Right renal pelvis (tissue), 4 donors: Measurements from ENCODE around the gene TSPOAP1. TPM values are rescaled to one million over a fixed set of nuclear protein-coding genes. Genes with fewer than 3 reads are reported as not detected.
"Not testable (repeated sequence)": the region's sequence is repeated elsewhere in the genome, so short reads cannot be mapped to it uniquely, and the experiment has no call there.

Experiments used
- DNase-seq, 4 donors: peaks; one replicate each; pipeline ENCODE4 v3.0.0-alpha.2; 2013; ENCODE audit warnings: low read depth in 4 of 4, low spot score in 3 of 4, missing footprints in 1 of 4
- polyA plus RNA-seq, 4 donors: library from polyadenylated mRNA; unstranded; fragments of 120-200 nt; gene quantifications; one replicate each; pipeline ENCODE4 v1.2.1, GENCODE V29; 2013; ENCODE audit not compliant: insufficient read length in 4 of 4

TSPOAP1 gene
- polyA plus RNA-seq, 4 donors = 43.2 to 51.4 (median 47.0) TPM

- DNase-seq = no peak
These were observed 13.4 kb upstream of the TSPOAP1 start for GRCh38 chr17:58341861-58342475.

DNA sequence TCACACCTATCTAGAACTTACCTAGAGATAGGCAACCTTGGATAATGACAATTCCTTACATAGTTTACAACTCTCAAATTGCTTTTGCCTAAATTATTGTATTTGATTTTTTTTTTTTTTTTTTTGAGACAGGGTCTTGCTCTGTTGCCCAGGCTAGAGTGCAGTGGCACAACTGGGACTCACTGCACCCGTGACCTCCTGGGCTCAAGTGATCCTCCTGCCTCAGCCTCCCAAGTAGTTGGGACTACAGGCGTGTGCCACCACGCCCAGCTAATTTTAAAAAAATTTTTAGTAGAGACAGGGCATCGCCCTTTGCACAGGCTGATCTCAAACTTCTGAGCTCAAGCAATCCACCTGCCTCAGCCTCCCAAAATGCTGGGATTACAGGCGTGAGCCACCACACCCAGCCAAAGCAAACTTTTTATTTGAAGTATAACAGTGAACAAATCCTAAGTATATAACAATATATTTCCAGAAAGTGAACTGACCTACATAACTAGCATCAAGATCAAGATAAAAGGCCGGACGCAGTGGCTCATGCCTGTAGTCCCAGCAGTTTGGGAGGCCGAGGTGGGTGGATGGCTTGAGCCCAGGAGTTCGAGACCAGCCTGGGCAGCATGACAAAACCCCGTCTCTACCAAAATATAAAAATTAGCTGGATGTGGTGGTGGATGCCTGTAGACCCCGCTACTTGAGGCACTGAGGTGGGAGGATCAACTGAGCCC is 12.7 kb upstream of the TSPOAP1 start:
- DNase-seq = not testable (repeated sequence)

- DNase-seq = no peak
These were observed 11.8 kb upstream of the TSPOAP1 start for GRCh38 chr17:58340405-58340876.

DNA sequence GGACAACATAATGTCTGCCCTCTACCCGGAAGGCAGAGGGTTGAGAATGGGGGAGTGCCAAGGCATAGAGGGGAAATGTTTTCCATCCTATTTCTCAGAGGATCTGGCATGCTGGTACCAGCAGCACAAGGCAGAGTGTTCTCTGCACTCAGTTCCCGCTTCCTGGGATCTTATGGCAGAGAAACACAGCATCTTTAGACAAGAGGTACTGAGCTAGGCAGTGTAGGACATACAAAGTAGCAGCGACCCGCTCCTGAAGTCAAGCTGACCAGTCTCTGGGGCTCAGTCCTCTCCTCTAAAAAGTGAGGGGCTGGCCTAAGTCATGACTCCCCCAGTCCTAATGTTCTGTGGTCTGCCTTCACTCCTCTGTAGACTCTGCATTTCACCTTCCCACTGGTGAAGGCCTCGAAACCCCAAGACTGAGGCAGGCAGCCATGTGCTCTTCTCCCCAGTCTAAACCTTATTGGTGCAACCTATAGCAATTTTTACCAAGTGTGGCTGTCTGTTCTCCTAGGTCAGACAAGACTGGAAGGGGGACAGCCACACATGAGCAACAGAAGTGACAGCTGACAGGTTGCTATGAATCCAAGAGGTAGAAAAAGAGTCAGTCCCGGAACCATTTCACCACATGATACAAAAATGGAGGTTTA is 11.3 kb upstream of the TSPOAP1 start:
- DNase-seq = no peak

- DNase-seq = no peak
These were observed 10.5 kb upstream of the TSPOAP1 start for GRCh38 chr17:58338841-58339754.

DNA sequence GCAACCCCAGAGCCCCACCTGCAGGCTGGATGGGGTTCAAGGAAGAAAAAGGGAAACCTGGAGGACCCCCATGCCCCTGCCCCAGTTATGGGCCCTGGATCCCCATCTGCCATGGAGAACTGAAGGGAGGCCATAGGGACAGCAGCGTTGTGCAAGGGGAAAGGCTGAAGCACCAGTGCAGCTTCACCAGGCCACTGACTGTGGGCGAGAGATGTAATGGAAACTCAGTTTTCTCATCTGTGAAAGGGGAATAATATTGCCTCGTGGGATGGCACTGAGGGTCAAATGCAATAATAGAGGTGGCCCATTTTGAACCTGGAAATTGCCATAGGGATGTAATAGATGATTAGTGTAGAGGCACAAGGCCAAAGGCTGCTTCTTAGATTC is 9.9 kb upstream of the TSPOAP1 start:
- no peak for DNase-seq

- DNase-seq = no peak
These were observed 9.2 kb upstream of the TSPOAP1 start for GRCh38 chr17:58337600-58338453.

DNA sequence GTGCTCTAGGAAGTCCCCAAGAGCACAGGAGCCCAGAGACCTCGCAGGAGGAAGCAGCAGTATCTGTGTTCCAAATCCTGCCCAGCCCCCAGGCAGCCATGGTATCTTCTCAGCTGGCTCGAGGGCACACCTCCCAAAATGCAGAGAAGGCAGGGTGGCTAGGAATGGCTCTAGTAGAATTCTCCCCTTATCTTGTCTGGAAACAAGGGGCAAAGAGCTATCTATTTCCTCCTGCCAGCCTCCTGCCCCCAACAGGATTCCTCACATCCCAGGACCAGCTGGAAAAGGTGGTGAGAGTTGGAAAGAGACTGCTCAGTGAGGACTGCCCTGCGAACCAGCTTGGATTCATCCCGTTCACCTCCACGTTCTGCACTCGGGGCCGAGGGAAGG is 8.6 kb upstream of the TSPOAP1 start:
- DNase-seq = no peak

DNA sequence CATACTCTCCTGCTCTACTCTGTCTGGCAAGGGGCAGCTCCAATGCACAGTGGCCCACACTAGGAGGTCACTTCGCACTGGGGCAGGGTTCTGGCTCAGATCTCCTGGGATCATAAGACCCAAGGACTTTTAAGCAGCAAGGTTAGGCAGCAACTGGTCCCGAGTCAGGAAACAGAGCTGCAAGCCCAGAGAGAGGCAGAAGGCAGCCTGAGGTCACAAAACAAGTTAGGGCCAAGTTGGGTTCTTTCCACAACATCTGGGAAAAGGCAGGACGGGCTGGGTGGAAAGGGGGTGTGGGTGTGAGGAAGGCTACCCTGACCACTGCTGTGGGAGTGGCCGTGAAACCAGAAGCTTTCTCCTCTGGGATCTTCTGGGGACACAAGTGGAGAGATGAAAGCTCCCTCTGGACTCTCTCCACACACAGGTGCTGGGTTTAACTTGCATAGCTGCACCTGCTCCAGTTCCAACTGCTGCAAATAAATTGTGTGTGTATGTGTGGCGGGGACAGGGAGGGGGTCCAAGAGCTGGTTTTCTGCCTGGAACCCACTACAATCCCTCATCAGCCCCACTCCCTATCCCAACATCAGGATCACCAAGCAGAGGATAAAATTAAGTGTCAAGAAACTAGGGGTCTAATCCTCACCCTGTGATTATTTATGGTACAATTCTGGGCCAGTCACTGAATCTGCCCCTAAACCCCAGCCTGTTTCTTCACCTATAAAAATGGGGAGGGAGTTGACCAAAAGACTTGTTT is 8.0 kb upstream of the TSPOAP1 start:
- DNase-seq = no peak

- no peak for DNase-seq
These were observed 7.3 kb upstream of the TSPOAP1 start for GRCh38 chr17:58335779-58336455.

DNA sequence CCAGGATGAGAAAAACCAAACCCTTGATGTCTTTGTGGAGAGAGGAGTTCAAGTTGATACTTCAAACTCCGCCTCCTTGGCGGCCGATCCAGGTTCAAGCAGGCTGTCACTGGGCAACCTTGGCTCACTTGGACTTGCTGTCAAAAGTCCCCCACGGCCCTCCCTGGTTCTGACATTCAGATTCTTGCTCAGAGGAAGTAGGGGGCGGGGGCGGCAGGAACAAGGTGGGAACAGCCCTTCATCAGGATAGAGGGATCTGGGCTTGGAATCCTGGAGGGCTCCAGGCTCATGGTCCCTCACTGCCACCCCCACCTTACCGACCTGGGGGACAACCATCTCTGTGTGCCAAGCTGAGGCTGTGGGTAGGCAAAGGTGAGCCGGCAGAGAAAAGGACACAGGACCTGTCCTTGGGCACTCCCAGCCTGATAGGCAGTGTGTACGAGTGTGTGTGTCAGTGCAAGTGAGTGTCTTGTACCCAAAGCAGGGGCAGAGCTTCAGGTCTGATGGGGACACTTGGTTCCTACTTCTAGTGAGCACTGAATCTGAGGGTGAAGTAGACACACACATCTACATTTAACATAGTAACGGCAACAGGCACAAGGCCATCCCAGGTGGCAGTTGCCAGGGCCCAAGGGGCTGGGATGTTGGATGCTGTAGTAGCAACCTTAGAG is 6.6 kb upstream of the TSPOAP1 start:
- no peak for DNase-seq

- DNase-seq = no peak
These were observed 6.1 kb upstream of the TSPOAP1 start for GRCh38 chr17:58334661-58335060.

GRCh38 chr17:58334256-58334655 is 5.7 kb upstream of the TSPOAP1 start:
- no peak for DNase-seq

DNA sequence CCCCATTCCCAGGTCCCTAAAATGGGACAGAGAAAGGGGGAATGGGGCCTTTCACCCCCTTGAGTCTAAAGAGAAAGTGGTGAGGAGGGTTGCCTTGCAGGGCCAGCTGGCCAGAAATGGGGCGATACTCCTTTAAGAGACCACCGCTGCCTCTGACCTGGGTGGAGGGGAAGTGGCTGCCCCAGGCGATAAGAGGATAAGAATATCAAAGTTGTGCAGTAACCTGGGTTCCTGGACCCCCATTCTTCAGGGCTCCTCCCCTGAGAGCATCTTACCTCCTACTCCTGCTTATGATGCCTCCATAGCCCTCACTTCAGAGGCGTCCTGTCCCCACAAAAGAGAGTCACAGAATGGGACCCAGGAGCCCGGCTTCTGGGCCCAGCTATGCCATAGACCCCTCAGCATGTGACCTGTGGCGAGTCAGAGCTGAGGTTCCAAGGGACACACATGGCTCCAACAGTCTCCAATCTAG is 5.2 kb upstream of the TSPOAP1 start:
- DNase-seq = no peak

DNA sequence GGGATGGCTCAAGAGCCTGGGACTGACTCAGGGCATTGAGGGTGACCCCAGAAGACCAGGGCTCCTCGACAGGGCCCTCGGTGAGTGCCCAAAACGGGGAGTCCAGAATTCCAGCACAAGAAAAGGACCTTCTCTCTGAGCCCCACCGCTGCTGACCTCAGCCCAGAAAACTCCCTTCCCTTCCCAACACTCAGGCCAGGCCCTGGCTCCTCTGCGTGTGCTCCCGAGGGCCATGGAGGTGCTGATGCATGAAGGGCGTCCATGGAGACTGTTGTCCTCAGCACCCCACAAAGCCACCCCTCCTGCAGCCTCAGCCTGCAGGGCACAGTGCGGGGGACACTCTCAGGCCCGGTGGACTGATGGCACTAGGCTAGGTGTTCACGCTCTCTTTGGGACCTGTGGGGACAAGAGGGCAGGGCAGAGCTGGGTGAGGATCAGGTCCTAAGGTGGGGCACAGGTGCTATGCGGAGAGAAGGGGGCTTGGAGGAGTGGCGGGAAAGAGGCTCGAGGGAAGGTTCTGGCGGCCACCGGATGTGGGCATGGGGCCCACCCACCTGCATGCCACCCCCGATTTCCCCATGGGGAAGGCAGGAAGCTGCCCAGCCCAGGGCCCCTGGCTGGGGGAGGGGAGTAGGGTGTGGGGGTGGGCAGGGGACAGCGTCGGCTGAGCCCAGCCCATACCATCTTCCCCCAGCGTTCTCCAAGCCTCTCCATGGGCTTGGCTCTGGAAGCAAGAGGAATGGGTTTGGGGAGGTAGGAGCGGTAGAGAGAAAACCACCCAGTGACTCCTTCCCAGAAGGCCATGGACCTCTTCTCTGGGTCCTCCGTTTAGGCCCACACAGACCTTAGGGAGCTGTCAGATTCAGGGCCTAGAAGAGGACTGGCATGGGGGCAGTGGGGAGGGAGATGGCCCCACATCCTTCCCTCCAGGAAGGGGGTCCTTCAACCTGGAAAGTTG is 4.5 kb upstream of the TSPOAP1 start:
- no peak for DNase-seq

GRCh38 chr17:58331815-58332777 is 3.5 kb upstream of the TSPOAP1 start:
- DNase-seq = no peak
